GM23248 (cell line): ENCODE measurements around the gene SCCPDH. TPM values are rescaled to one million over a fixed set of nuclear protein-coding genes. Genes with fewer than 3 reads are reported as not detected.
A peak's percentile ranks its signal among the peaks of the same experiment; 100 is the strongest.

Experiments
- DNase-seq: peaks from one replicate; pipeline ENCODE4 v3.0.0-alpha.2; 2015
- H2AFZ ChIP-seq: fragments of 200-600 bp; sonication (generic); 2 replicates; pipeline ENCODE4 v1.6.1; 2016; ENCODE audit warnings: antibody characterized with exemption
- H3F3A ChIP-seq: fragments of 200-600 bp; sonication (generic); 2 replicates; pipeline ENCODE4 v1.6.1; 2016; ENCODE audit warnings: mild to moderate bottlenecking, antibody characterized with exemption, mixed run types; ENCODE audit not compliant: insufficient read depth
- H3K27ac ChIP-seq: fragments of 200-600 bp; sonication (generic); 2 replicates; pipeline ENCODE4 v1.5.1; 2016; ENCODE audit warnings: mild to moderate bottlenecking
- H3K27me3 ChIP-seq: fragments of 200-600 bp; sonication (generic); replicated peaks from 2 replicates; pipeline ENCODE4 v1.6.1; 2016; ENCODE audit warnings: mild to moderate bottlenecking; ENCODE audit not compliant: insufficient read depth
- H3K36me3 ChIP-seq: fragments of 200-600 bp; sonication (generic); 2 replicates; pipeline ENCODE4 v1.6.1; 2016; ENCODE audit warnings: low read depth, mild to moderate bottlenecking
- H3K4me1 ChIP-seq: fragments of 200-600 bp; sonication (generic); 2 replicates; pipeline ENCODE4 v1.6.1; 2016; ENCODE audit warnings: mild to moderate bottlenecking; ENCODE audit not compliant: insufficient read depth
- H3K4me2 ChIP-seq: fragments of 200-600 bp; sonication (generic); one replicate; pipeline ENCODE4 v1.6.1; 2016; ENCODE audit warnings: mild to moderate bottlenecking; ENCODE audit not compliant: unreplicated experiment
- H3K4me3 ChIP-seq: fragments of 200-600 bp; sonication (generic); 2 replicates; pipeline ENCODE4 v1.5.1; 2016; ENCODE audit warnings: mild to moderate bottlenecking
- H3K79me2 ChIP-seq: fragments of 200-600 bp; sonication (generic); 2 replicates; pipeline ENCODE4 v1.6.1; 2016; ENCODE audit warnings: mild to moderate bottlenecking; ENCODE audit not compliant: insufficient read depth
- H3K9ac ChIP-seq: fragments of 200-600 bp; sonication (generic); 2 replicates; pipeline ENCODE4 v1.6.1; 2016; ENCODE audit warnings: mild to moderate bottlenecking
- H3K9me2 ChIP-seq: fragments of 200-600 bp; sonication (generic); 2 replicates; pipeline ENCODE4 v1.6.1; 2016; ENCODE audit warnings: mixed run types, mild to moderate bottlenecking, moderate library complexity; ENCODE audit not compliant: insufficient read depth
- H3K9me3 ChIP-seq: fragments of 200-600 bp; sonication (generic); one replicate; pipeline ENCODE4 v1.6.1; 2017; ENCODE audit warnings: low read depth
- H4K20me1 ChIP-seq: fragments of 200-600 bp; sonication (generic); 2 replicates; pipeline ENCODE4 v1.6.0; 2016; ENCODE audit not compliant: insufficient read depth
- EZH2 ChIP-seq: fragments of 200-600 bp; sonication (generic); IDR thresholded peaks from 2 replicates; pipeline ENCODE4 v1.6.1; 2018; ENCODE audit warnings: antibody characterized with exemption, mild to moderate bottlenecking; ENCODE audit not compliant: insufficient read depth, poor library complexity, severe bottlenecking
- EZH2phosphoT487 ChIP-seq: fragments of 200-600 bp; sonication (generic); IDR thresholded peaks from 2 replicates; pipeline ENCODE4 v1.6.1; 2018; ENCODE audit warnings: antibody characterized with exemption, moderate library complexity, mild to moderate bottlenecking, low read depth; ENCODE audit not compliant: insufficient read depth
- WGBS, 2 experiments: methylation state at CpG; one replicate each; pipeline ENCODE4 v1.1.6; 2015 to 2017; ENCODE audit warnings: low lambda C conversion rate in 2 of 2, low coverage in 1 of 2; ENCODE audit errors: missing lambda C conversion rate in 2 of 2; 5-methylcytosine and 5-hydroxymethylcytosine counted together
- in situ Hi-C: fragments of 300-500 bp; cut with MboI; formaldehyde crosslinking; loops from 2 replicates; pipeline ENCODE4 v1.15.0; 2020
- polyA plus RNA-seq: library from polyadenylated mRNA; unstranded; fragments of >200 nt; fragmentation: Nextera tagmentation; extraction: Ambion mirVana; gene quantifications from 2 replicates; pipeline ENCODE4 v1.2.1, GENCODE V29; 2016
- total RNA-seq: library from RNA; depleted of rRNA; stranded (reverse); fragments of >200 nt; shearing (Covaris generic); gene quantifications from 2 replicates; pipeline ENCODE4 v1.2.3, GENCODE V29; 2014

Gene SCCPDH
- total and polyA plus RNA-seq, 2 experiments from 2014 or later: 36.3 to 37.5 TPM

GRCh38 chr1:246769306-246769705, 45.1 kb downstream of the SCCPDH start:
- DNase-seq: peak; percentile 99
- no peaks in the 10 kb centered on the region for H3K9me3 ChIP-seq
- H4K20me1 ChIP-seq: no peaks in the 10 kb centered on the region
- peaks cover 10% of the 10 kb centered on the region for H3K36me3 ChIP-seq
- in situ Hi-C loops: no loop called here
- TF ChIP-seq EZH2phosphoT487: no peak
- no peak for TF ChIP-seq EZH2
- no peaks in the 10 kb centered on the region for H3K4me1 ChIP-seq
- H3K9ac ChIP-seq: peak overlapping the region; percentile 26; the same call in 1 of the 2 replicates
- H3K4me3 ChIP-seq: no peak overlapping the region
- H3F3A ChIP-seq: 0 out of 2 replicates have a peak, but pooled peaks cover 8% of the 10 kb centered on the region
- H2AFZ ChIP-seq: no peak overlapping the region
- H3K79me2 ChIP-seq: no peaks in the 10 kb centered on the region
- H3K27me3 ChIP-seq: no peaks in the 10 kb centered on the region
- H3K4me2 ChIP-seq: no peak overlapping the region
- H3K27ac ChIP-seq: peak overlapping the region; percentile 69
- H3K9me2 ChIP-seq: no peaks in the 10 kb centered on the region
- 9 to 11% methylated on average over 7 of the region's 7 CpGs for WGBS, 2 experiments

- no peak for TF ChIP-seq EZH2phosphoT487
- no peak for TF ChIP-seq EZH2
- no peak overlapping the region for H3K9ac ChIP-seq
- H3F3A ChIP-seq: 0 out of 2 replicates have a peak, but pooled peaks cover 8% of the 10 kb centered on the region
- H3K36me3 ChIP-seq: no peaks in the 10 kb centered on the region; the same call in 1 of the 2 replicates
- H3K9me2 ChIP-seq: no peaks in the 10 kb centered on the region
- no peak overlapping the region for H2AFZ ChIP-seq
- H3K9me3 ChIP-seq: no peaks in the 10 kb centered on the region
- DNase-seq: no peak
- in situ Hi-C loops: no loop called here
- no peak overlapping the region for H3K4me3 ChIP-seq
- H3K27me3 ChIP-seq: no peaks in the 10 kb centered on the region
- no peak overlapping the region for H3K27ac ChIP-seq
- no peaks in the 10 kb centered on the region for H4K20me1 ChIP-seq
- no peak overlapping the region for H3K4me2 ChIP-seq
- H3K79me2 ChIP-seq: no peaks in the 10 kb centered on the region
- 98% methylated on average over 6 of the region's 6 CpGs for WGBS, 2 experiments
- no peaks in the 10 kb centered on the region for H3K4me1 ChIP-seq
These were observed 47.2 kb downstream of the SCCPDH start for GRCh38 chr1:246771366-246771765.

DNA sequence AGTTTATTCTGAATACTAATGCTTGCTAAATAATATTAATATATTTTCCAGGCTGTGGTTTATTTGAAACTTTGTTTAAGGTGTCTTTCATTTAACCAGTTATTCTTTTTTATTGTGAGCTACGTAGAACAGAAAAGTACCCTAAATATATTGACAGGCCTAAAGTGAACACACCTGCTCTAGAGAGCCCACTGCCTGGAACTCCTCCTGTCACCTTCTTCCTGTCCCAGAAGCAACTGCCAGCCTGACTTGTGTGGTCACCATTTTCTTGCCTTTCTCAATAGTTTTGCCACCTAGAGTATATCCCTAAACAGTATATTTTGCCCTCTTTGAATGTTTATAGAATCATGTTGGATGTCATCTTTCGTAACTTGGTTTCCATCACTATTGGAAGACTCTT, 48.5 kb downstream of the SCCPDH start:
- H3K79me2 ChIP-seq: no peaks in the 10 kb centered on the region
- H2AFZ ChIP-seq: no peak overlapping the region
- no peak for TF ChIP-seq EZH2
- no peak for TF ChIP-seq EZH2phosphoT487
- H3F3A ChIP-seq: 0 out of 2 replicates have a peak, but pooled peaks cover 8% of the 10 kb centered on the region
- H3K4me2 ChIP-seq: no peak overlapping the region
- no peak overlapping the region for H3K4me3 ChIP-seq
- no peak overlapping the region for H3K27ac ChIP-seq
- 97% methylated on average over 2 of the region's 2 CpGs for WGBS, 2 experiments
- no peaks in the 10 kb centered on the region for H4K20me1 ChIP-seq
- no peaks in the 10 kb centered on the region for H3K9me2 ChIP-seq
- no peaks in the 10 kb centered on the region for H3K9me3 ChIP-seq
- H3K36me3 ChIP-seq: no peaks in the 10 kb centered on the region; the same call in 1 of the 2 replicates
- no peaks in the 10 kb centered on the region for H3K27me3 ChIP-seq
- no peak for DNase-seq
- no peaks in the 10 kb centered on the region for H3K4me1 ChIP-seq
- H3K9ac ChIP-seq: no peak overlapping the region
- in situ Hi-C loops: no loop called here

- no peak overlapping the region for H3K4me2 ChIP-seq
- WGBS, 2 experiments: 97 to 98% methylated on average over 4 of the region's 4 CpGs
- no peaks in the 10 kb centered on the region; the same call in 1 of the 2 replicates for H3K36me3 ChIP-seq
- no peak for DNase-seq
- H3F3A ChIP-seq: 0 out of 2 replicates have a peak, but pooled peaks cover 8% of the 10 kb centered on the region
- no peaks in the 10 kb centered on the region for H3K79me2 ChIP-seq
- H3K9ac ChIP-seq: no peak overlapping the region
- in situ Hi-C loops: no loop called here
- no peak overlapping the region for H3K27ac ChIP-seq
- H3K4me3 ChIP-seq: no peak overlapping the region
- no peaks in the 10 kb centered on the region for H3K9me2 ChIP-seq
- H3K27me3 ChIP-seq: no peaks in the 10 kb centered on the region
- H3K4me1 ChIP-seq: no peaks in the 10 kb centered on the region
- no peak overlapping the region for H2AFZ ChIP-seq
- no peaks in the 10 kb centered on the region for H4K20me1 ChIP-seq
- H3K9me3 ChIP-seq: no peaks in the 10 kb centered on the region
- TF ChIP-seq EZH2phosphoT487: no peak
- no peak for TF ChIP-seq EZH2
These were observed 49.0 kb downstream of the SCCPDH start for GRCh38 chr1:246773213-246773641.
